GM21367 (cell line): ENCODE measurements around the gene CD2BP2.
"Not testable (repeated sequence)": the region's sequence is repeated elsewhere in the genome, so short reads cannot be mapped to it uniquely, and the experiment has no call there.

Experiments used
- ATAC-seq: cut with Tn5 transposase; IDR thresholded peaks from one replicate; pipeline ENCODE4 v1.9.1; 2021; ENCODE audit not compliant: unreplicated experiment

The CD2BP2 gene

DNA sequence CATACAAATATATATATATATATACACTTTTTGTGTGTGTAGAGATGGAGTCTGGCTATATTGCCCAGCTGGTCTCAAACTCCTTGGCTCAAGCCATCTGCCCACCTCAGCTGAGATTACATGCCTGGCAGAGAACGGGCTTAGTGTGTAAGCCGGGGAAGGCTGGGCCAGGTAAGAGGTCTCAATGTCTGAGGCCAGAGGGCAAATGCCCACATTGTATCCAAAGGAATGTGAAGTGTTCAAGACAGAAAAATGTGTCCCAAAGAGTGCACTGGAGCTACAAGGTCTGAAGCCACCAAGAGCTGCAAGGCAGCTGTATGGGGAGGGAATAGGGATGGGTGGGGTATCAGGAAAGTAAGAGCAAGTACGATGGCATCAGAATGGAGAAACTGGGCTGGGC is 8.8 kb downstream of the CD2BP2 start:
- ATAC-seq = no peak

GRCh38 chr16:30343491-30343820 is 11.7 kb downstream of the CD2BP2 start:
- ATAC-seq = not testable (repeated sequence)

- no peak for ATAC-seq
Measured at GRCh38 chr16:30342751-30343490, 12.2 kb downstream of the CD2BP2 start.

- not testable (repeated sequence) for ATAC-seq
Measured at GRCh38 chr16:30341971-30342370, 13.1 kb downstream of the CD2BP2 start.

GRCh38 chr16:30340621-30341020 is 14.5 kb downstream of the CD2BP2 start:
- no peak for ATAC-seq

GRCh38 chr16:30338715-30339114 is 16.4 kb downstream of the CD2BP2 start:
- ATAC-seq = not testable (repeated sequence)

DNA sequence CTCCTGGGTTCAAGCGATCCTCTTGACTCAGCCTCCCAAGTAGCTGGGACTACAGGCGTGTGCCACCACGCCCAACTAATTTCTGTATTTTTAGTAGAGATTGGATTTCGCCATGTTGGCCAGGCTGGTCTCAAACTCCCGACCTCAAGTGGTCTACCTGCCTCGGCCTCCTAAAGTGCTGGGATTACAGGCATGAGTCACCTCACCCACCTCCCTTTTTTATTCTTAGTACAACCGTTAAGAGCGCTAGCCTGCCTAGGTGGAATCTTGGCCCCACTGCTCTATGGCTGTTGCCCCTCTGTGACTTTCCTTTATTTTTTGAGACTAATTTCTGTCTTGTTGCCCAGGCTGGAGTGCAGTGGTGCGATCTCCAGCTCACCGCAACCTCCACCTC is 17.1 kb downstream of the CD2BP2 start:
- not testable (repeated sequence) for ATAC-seq

GRCh38 chr16:30335598-30336474 is 19.3 kb downstream of the CD2BP2 start:
- no peak for ATAC-seq

DNA sequence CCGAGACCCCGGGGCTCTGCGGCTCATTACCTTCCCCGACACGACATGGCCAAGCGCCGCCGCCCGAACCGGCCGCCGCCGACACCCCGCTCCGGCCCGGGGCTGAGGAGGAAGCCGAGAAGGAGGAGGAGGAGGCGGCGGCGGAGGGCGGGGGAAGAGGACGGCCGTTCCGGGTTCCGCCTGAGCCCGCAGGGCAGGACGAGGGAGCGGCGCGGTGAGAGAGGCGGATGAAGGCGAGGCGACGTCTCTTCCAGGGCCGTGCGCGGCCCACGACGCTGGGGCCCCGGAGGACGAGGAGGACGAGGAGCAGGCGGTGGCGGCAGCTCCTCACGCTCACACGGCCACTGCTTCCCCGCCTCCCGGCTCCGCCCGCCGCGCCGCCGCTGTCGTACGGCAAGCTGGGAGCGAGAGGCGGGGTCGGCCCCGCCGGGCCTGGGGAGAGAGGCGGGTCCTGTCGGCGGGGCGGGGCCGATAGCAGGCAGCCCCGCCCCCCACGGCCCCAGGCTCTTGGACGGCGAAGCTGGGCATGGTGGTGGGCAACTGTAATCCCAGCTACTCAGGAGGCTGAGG is 20.0 kb downstream of the CD2BP2 start:
- ATAC-seq = peak; percentile 60

DNA sequence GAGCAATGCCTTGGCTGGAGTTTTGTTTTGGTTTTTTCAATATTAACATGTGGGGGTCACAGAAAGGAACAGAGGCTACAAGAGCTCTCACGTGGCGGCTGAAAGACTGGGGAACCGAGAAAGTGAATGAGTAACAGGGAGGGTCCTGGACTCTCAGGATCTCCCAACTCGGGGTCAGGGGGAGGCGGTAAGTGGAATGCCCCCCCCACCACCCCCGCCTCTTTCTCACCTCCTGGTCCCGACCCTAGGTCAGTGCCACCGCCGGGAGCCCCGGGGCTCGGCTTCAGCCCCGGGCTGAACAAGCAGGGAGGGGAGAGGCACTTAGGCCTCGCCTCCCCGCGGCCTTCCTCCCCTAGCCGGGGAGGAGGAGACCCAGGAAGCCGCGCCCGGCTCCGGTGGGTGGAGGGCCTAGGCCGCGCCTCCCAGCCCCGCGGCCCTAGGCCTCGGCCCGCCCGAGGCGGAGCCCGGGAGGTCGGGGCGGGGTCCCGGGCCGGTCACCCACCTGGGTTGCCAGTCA is 20.6 kb downstream of the CD2BP2 start:
- ATAC-seq = peak; percentile 82

DNA sequence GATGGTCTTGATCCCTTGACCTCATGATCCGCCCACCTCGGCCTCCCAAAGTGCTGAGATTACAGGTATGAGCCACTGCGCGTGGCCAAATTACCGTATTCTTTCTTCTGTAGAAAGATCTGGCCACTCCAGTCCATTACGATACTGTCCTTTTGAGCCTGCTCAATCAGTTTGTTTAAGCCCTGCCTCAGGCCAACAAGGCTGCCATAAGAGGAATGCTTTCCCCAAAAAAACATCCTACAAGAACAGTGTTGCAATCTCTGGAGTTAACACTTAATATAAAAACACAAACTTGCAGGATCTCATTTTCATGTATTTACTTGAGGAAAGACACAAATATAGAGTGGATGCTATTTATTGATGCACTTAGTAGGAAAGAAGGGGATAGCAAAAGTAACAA is 30.9 kb downstream of the CD2BP2 start:
- not testable (repeated sequence) for ATAC-seq

DNA sequence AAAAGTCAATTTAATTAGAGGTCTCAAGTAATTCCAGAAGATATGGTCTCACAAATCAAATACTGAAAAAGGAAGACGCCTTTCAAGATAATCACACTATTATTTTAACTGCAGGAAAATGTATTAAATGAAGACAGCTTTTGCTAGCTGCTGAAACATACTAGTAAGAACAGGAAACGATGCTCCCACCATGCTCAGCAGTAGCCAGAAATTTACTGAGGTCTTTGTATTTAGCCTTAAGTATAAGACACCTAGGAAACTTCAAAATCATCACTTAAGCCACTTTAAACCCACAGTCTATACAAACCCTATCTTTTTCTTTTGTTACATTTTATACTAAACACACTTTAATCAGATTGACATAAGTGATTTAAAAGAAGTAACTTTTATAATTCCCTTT is 36.5 kb downstream of the CD2BP2 start:
- ATAC-seq = not testable (repeated sequence)

DNA sequence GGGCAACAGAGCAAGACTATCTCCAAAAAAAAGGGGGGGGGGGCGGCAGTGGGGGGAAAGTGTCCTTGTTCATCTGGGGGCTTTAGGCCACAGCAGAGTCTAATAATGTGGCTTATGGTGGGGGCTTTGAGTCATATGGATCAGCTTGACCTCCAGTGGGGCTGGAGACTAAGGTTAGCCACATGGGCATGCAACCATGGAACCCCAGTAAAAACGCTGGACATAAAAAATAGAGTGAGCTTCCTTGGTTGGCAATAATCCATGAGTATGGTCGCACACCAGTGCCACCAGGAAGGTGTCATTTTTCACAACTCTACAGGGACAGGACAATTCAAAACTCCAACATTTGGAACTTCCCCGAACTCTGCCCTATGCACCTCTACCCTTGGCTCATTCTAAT is 44.2 kb downstream of the CD2BP2 start:
- ATAC-seq = not testable (repeated sequence)

DNA sequence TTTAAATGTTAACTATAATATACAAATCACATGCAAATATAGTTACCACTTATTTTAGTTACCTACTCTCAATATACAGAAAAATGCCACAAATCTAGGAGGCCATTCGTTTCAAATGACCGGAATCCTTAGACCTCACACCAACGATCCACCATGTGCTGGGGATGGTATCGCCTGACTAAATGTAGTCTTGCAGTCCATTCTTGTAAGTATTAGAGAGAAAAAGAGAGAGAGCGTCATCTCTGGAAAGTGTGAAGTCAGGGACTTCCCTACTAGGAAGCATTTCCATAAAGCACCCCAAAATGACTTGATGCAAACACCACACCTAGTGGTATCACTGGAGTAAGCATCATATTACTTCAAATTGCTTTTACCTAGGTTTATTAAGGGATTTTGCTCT is 45.9 kb downstream of the CD2BP2 start:
- not testable (repeated sequence) for ATAC-seq
